ENCODE data around the gene ZNF234.

GRCh38 chr19:44202470-44202869 is 61.1 kb downstream of the ZNF234 start:
- TF ChIP-seq GATA1 (IDR thresholded peaks at IDR 0.05; ENCODE audit: low read depth, low read length) (no peak), POLR2A (IDR thresholded peaks at IDR 0.05; ENCODE audit: low read length) (no peak)
